Esophagus mucosa (tissue), 1 donor: Measurements from ENCODE around the gene CRY1. TPM values are rescaled to one million over a fixed set of nuclear protein-coding genes. Genes with fewer than 3 reads are reported as not detected.
"Not testable (repeated sequence)": the region's sequence is repeated elsewhere in the genome, so short reads cannot be mapped to it uniquely, and the experiment has no call there.

Experiments
- ATAC-seq: fragments of 200-7000 bp; cut with Tn5 transposase; one replicate; pipeline ENCODE4 v1.9.1; 2020
- total RNA-seq: library from RNA; stranded (reverse); gene quantifications from one replicate; pipeline ENCODE4 v1.2.4, GENCODE V29; 2023
- donor health status: DM: yes; HTN: yes; CAD: no.

The CRY1 gene
- total RNA-seq, 1 donor from 2014 or later, result 5.0 TPM

DNA sequence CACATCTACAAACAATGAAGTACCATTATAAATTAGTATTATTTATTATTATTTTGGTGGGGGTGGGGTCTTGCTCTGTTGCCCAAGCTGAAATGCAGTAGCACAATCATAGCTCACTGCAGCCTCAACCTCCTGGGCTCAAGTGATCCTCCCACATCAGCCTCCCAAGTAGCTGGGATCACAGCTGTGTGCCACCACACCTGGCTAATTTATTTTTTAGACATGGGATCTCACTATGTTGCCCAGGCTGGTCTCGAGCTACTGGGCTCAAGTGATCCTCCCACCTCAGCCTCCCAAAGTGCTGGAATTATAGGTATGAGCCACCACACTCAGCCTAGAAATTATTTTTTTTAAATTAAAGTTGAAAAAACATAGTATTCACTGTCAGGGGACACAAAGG lies 15.0 kb upstream of the CRY1 start:
- ATAC-seq, result not testable (repeated sequence)

DNA sequence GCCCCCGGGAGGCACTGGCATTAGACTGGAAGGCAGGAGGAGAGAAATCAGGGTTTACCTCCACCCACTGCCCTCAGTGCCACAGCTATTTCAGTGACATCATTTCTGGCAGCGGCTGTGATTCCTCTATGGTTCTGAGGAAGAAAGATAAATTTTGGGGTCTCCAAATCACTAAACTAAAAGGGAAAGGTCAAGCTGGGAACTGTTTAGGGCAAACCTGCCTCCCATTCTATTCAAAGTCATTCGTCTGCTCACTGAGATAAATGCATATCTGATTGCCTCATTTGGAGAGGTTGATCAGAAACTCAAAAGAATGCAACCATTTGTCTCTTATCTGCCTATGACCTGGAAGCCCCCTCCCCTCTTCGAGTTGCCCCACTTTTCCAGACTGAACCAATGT lies 14.0 kb upstream of the CRY1 start:
- no peak for ATAC-seq

DNA sequence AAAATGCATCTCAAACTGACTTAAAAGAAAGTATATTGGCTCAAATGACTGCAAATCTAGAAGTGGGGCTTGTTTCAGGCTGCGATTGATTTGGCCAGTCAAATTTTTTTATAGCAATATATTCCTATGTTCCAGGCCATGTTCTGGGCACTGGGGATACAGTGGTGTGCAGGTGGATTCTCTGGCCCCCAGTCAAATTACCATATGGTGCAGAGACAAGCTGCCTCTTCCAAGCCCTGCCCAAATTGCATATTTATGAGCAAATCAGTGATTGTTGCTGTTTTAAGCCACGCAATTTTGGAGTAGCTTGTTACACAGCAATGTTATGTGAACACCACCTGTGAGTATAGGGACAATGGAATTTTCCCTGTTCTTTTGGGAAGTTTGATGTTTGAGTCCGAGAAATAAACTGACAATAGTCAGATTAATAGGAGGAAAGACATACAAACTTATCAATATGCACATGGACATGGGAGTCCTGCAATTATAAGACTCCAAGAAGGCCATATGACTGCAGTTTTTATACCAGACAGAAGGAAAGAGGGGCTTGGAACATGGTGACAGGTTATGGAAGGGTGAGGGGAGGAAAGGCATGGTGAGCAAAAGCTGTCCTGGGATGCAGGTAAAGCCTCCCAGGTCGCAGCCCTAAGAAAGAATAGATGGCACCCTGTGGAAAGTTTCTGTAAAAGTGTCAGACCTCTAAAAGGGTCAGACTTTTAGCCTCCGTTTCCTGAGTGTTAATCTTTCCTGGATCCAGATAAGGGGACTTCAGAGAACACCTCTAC lies 13.1 kb upstream of the CRY1 start:
- no peak for ATAC-seq

DNA sequence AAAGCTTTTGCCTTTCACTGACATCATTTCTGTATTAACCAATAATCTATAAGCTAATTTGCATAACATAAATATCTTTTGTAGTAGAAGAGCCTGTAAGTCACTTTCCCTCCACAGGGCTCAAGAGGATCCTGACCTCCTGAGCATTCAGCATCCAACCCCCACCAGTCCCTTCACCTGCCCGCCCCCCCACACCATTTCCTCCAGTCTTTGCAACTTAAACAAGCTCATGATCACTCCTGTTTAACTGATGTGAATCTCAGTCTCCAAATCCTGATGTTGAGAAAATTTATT lies 12.0 kb upstream of the CRY1 start:
- ATAC-seq, result no peak

DNA sequence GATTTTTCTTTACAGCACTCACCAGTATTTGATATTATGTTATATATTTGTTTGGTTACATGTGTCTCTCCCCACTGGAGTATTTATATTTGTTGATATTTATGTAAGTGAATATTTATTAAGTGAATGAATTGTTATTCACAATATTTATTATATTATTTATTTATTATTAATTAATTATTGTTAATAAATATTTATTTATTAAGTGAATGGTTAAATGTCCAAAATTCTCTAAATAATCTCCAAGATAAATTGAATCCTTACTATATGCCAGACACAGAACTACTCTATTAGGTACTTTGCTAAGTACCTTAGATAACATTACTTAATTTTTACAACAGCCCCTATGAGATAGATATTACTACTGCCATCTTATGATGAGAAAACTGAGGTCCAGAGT lies 10.2 kb upstream of the CRY1 start:
- no peak for ATAC-seq

DNA sequence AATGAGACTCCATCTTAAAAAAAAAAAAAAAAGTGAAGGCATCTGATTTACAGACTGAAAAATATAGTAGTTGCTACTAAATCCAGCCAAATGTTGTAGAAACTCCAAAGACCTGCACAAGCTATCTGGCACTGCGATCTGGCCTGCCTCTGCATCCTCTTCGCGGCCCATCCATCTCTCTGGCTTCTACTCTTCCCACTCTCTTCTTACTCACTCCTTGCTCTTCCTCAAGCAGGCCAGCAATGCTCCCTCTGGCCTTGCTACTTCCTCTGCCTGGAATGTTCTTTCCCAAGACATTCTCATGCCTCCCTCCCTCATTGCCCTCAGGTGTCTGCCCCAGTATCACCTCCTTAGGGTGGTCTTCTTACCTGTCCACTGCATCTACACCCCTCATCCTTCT lies 9.7 kb upstream of the CRY1 start:
- no peak for ATAC-seq

DNA sequence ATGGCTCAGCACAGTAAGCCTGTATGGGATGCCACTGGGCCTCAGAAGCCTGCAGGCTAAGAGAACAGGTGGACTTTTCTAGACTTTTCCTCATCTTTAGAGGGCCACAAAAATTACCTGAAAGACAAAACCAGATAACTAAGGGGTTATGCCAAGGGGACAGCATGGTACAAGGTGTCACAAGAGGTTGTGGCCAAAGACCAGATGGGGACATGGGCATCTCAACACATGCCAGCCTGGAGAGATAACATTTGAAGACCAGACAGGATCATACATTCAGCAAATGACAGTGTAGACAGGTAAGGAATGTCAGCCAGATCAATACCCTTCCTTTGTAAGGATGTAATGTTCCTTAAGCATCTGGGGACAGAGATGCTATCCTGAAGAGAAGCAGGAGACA lies 8.9 kb upstream of the CRY1 start:
- no peak for ATAC-seq

DNA sequence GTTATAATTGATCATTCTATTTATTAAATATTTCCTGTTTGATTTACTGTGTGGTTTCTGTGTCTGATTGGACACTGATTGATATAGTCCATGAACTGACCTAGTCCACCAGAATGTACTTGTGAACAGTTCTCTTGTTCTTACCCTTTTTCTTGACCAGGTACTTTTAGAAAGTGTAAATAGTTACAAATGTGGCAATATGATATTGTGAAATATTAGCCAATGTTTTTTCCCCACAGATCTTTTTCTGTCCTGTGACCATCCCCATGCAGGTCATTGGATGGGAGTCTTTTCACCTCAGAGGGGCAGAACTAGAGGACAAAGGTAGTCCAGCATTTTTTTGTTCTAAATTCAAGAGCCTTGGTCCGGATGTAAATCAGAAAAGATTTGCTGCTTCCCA lies 8.3 kb upstream of the CRY1 start:
- ATAC-seq, result no peak

DNA sequence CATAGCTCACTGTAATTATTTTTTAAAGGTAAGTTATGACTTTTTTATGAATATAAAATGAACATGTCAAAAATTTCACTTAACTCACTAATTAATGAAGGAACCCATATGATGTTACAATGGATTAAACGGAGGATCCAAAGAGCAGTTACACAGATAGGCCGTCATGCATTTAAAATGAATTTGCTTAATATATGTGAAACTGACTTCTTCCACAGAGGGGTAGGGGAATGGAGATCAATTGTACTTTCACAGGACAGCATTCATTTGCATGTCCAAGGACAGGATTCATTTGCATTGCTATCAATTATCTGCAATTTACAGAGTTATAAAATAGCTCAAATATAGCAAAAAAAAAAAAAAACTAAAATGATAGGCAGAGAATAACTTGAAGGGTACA lies 6.6 kb upstream of the CRY1 start:
- ATAC-seq, result no peak

DNA sequence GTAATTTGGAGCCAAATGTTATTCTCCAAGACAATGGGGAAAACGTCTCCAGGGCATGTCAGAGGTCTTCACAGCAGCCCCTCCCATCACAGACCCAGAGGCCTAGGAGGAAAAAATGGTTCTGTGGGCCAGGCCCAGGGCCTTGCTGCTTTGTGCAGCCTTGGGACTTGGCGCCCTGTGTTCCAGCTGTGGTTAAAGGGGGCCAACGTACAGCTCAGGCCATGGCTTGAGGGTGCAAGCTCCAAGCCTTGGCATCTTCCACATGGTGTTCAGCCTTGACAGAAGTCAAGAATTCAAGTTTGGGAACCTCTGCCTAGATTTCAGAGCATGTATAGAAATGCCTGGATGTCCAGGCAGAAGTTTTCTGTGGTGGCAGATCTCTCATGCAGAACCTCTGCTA lies 3.2 kb upstream of the CRY1 start:
- ATAC-seq, result no peak

DNA sequence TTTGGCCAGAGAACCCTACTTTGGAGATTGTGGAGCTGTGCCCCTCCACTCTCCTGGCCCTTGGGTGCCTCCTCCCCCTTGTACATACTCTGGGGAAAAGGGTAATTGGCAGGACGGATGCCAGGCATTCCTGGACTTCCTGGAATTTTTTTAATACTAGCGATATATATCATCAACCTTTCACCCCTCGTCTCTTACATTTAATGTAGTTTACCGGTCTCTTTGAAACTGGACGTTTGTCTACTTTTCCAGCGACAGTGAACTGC lies 767 bp upstream of the CRY1 start:
- peak; percentile 4 for ATAC-seq

DNA sequence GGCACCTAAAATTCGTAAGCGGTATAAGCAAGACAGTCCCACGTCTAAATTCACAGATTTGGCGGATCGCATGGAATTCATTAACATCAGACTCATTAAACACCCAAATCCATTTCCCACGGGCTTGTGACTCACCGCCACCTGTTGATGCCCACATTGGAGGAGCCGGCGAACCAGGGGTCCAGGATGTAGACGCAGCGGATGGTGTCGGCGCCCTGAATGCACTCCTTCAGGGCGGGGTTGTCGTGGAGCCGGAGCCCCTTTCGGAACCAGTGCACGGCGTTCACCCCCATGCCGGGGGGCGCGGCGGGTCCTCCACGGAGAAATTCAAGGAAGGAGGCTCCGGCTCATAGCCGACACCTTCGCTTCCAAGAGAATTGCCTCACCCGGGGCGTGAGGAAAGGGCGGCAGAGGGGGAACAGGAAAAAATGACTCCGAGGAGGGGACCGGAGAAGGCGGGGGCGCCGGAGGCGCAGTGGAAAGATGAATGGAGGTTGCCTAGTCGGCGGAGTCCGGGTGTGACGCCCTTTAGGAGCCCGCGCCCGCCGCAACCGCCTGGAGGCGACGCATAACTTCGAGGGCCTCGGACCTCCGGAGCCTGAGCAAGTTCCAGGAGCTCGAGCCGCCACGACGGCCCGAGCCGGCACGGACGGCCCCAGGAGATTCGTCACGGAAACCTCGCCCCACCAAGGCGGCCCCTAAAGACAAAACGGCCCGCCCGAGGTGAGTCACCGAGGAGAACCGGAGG lies 506 bp downstream of the CRY1 start:
- ATAC-seq, result peak; percentile 64

DNA sequence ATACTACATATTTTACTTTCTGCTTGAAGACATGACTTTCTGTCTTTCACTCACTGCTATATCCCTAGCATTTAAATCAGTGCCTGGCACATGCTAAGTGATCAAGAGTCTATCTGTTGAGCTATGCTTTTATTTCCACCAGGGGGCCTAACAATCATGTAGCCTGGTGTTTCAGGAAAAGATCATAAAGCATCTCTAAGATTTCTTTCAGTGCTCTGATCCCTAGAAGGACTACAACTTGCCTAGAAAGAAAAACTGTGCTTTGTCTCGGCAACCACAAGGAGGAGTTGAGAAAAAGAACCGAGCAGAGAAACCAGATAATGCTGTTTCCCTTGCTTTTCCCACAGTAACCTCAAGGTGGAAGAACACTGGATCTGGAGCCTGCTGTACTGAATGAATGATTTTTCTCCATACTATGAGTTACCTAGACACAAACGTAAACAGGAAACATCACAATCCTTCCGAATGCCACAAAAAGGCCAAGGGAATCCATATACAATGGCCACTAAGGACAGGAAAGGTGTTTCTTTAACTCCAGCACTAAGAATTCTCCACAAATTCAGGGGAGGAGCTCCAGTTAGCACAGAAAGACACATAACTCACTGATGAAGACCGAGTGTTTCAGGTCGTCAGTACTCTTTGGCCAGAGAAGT lies 1.2 kb downstream of the CRY1 start:
- peak; percentile 69 for ATAC-seq

DNA sequence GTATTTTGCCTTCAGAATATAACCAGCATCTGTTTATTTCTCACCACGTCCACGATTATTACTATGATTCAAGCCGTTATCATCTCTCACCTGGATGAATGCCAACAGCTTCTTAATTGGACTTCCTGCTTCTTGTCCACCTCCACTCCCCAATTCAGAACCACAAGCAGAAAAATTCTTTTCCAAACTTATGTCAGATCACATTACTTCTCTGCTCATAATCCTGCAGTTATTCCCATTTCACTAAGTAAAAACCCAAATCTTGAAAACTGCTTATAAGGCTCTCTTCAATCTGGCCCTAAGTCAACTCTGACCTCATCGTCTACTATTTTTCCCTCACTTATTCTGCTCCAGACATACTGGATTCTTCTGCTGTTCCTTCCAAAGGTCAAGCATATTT lies 2.0 kb downstream of the CRY1 start:
- ATAC-seq, result no peak

DNA sequence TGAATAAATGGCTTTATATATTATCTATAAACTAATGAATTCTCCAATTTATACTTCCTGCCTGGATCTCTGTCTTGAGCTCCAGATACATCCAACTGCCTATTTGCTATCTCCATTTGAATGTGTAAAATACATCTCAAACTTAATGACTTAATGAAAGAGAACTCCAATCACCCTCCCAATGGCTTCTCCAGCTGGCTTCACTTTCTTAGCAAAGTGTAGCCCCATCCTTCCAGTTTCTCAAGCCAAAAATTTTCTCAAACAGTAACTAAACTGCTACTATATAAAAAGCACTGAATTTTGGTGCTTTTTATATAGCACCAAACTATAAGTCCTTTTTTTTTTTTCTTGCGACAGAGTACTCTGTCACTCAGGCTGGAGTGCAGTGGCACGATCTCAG lies 2.6 kb downstream of the CRY1 start:
- no peak for ATAC-seq

DNA sequence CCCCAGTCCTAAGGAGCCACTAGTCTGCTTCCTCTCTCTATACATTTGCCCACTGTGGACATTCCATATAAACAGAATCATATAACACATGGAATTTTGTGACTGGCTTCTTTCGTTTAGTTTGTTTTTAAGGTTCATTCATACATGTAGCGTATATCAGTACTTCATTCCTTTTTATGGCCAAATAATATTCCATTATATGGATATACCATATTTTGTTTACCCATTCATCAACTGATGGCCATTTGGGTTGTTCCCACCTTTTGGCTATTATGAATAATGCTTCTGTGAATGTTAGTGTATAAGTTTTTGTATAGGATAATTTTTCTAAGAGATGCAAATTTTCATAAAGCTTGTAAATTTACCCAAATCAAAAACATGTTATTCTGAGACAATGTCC lies 4.4 kb downstream of the CRY1 start:
- no peak for ATAC-seq

DNA sequence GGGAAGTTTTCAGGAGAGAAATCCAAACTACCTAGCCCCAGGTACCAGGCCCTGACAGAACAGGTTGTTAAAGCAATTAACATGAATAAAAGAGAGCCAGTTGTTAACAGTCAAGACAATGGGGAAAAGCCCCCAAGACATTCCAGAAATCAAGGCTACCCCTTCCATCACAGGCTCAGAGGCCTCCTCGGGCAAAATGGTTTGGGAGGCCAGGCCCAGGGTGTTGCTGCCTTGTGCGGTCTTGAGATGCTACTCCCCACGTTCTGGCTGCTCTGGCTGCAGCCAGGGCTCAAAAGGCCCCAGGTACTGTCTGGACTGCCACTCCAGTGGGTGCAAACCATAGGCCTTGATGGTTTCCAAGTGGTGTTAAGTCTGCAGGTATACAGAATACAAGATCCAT lies 7.0 kb downstream of the CRY1 start:
- ATAC-seq, result no peak

DNA sequence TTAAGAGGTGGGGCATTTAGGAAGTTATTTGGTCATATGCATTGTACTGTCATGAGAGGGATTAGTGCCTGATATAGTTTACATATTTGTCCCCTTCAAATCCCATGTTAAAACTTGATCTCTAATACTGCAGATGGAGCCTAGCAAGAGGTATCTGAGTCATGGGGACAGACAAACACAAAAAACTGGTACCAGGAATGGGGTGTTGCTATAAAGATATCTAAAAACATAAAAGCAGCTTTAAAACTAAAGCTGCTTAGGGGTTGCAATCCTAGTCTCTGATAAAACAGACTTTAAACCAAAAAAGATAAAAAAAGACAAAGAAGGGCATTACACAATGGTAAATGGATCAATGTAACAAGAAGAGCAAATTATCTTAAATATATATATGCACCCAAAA lies 11.6 kb downstream of the CRY1 start:
- ATAC-seq, result no peak

DNA sequence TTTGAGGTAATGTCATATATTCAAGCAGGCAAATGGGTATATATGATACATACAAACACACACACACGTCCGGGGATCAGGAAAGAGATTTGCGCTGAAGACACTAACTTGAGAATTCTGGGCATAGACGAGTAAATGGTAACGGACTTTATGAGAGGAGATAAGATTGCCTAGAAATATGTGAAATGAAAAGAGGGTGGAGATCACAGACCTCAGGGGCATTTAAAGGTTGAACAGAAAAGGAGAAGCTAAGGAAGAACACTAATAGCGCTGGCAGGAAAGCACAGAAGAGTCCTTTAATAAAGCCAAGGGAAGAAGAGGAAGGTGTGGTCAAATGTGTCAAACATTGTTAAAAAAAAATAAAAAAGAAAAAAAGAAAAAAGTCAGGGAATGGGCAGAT lies 13.1 kb downstream of the CRY1 start:
- ATAC-seq, result no peak

DNA sequence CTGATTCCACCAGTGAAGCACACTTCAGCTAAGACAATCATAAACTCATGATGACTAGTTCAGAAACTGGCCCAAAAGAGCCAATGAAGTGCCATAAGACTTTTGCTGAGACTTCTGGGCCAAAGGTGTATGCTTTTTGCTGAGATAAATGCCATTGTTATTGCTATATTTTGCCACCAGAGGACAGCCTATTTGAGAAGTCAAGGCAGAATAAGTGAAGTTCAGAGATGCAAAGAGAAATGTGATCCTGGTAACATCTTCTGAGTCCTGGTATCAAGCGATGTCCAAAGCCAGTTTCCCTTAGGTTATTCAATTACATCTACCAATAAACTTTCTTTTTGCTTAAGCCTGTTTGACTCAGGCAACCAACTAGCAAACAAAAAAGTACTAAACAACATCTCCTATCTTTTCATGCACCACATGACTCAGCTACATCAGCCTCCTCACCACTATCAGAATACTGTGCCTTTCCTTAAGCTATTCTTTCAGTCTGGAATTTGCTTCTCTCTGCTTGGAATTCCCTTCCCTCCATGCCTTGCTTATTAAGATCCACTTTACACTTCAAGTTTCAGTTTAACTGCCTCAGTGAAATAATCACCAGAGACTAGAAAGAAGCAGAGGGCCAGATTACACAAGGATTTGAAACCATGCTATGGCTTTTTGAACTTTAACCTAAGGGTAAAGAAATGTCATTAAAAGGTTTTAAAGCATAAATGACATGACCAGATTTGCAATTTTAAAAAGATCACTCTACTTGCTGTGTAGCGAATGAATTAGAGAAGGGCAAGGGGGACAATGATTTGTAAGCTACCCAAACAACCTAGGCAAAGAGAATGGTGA lies 14.0 kb downstream of the CRY1 start:
- ATAC-seq, result no peak

DNA sequence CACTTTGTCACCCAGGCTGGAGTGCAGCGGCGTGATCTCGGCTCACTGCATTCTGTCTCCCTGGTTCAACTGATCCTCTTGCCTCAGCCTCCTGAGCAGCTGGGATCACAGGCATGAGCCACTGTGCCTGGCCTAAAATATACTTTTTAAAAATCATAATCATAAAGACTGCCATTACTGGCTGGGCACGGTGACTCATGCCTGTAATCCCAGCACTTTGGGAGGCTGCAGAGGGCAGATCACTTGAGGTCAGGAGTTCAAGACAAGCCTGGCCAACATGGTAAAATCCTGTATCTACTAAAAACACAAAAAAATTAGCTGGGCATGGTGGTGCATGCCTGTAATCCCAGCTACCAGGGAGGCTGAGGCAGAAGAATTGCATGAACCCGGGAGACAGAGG lies 20.1 kb downstream of the CRY1 start:
- not testable (repeated sequence) for ATAC-seq

DNA sequence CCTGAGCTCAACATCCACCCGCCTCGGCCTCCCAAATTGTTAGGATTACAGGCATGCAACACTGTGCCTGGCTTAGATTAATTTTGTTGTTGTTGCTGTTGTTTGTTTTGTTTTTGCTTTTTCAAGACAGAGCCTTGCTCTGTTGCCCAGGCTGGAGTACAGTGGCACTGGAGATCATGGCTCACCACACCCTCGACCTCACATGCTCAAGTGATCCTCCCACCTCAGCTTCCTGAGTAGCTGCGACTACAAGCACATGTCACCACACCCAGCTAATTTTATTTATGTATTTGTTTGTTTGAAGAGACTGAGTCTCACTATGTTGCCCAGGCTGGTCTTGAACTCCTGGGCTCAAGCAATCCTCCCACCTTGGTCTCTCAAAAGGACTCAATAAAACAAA lies 26.7 kb downstream of the CRY1 start:
- no peak for ATAC-seq

DNA sequence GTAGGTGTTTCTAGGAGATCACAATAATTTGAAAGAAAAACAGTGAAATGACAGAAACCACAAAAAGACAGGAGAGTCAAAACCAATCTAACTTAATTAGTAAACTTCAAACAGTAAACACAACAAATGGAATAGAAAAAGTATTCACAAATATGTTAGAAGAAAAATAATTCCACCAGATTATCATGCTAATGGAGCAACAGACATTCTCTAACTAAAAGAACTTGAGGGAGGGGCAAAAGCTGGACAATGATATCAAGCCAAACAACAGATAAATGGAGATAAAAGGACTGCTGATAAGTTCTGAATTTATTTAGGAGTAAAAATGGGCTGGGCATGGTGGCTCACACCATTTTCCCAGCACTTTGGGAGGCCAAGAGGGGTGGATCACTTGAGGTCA lies 28.7 kb downstream of the CRY1 start:
- ATAC-seq, result no peak

DNA sequence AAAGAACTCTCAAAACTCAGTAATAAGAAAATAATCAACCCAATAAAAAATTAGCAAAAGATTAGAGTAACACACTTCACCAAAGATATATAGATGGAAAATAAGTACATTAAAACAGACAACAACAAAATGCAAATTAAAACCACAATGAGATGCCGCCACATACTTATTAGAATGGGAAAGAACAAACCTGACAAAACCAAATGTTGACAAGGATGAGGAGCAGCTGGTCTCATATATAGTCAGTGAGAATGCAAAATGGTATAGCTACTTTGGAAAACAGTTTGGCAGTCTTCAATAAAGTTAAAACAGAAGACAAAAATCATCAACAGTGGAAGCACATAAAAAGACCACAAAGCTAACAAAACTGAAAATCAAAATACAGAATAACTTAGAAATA lies 29.1 kb downstream of the CRY1 start:
- no peak for ATAC-seq
